ENCODE measurements around the gene GABRG3.

DNA sequence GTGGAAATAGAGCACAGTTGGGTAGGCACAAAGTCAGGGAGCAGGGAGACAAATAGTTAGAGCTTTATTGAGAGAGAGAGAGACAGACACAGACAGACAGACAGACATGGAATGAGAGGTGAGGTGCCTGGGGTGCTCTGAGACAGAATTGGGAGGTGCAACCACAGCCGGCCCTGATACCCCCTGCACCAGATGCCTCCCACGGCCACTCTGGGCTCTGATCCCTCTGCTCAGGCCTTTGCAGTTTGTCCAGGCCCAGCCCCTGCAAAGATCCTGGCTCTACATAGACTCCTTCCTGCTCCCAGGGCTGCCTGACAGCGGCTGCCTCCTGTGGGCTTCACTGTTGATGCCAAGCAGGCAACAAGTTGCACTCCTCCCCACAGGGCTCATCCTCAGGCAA is 283.8 kb downstream of the GABRG3 start:
- TF ChIP-seq, protein P1, sequence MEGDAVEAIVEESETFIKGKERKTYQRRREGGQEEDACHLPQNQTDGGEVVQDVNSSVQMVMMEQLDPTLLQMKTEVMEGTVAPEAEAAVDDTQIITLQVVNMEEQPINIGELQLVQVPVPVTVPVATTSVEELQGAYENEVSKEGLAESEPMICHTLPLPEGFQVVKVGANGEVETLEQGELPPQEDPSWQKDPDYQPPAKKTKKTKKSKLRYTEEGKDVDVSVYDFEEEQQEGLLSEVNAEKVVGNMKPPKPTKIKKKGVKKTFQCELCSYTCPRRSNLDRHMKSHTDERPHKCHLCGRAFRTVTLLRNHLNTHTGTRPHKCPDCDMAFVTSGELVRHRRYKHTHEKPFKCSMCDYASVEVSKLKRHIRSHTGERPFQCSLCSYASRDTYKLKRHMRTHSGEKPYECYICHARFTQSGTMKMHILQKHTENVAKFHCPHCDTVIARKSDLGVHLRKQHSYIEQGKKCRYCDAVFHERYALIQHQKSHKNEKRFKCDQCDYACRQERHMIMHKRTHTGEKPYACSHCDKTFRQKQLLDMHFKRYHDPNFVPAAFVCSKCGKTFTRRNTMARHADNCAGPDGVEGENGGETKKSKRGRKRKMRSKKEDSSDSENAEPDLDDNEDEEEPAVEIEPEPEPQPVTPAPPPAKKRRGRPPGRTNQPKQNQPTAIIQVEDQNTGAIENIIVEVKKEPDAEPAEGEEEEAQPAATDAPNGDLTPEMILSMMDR (IDR thresholded peaks at IDR 0.05), result no peak
- no peak for TF ChIP-seq POLR2AphosphoS5 (IDR thresholded peaks at IDR 0.05)
- TF ChIP-seq POLR2A (IDR thresholded peaks at IDR 0.05; ENCODE audit: low read depth), result no peak
- no peak for TF ChIP-seq EP300 (IDR thresholded peaks at IDR 0.05)
